SK-N-SH (cell line): Measurements from ENCODE around the gene CD72. TPM values are rescaled to one million over a fixed set of nuclear protein-coding genes. Genes with fewer than 3 reads are reported as not detected.
"Not testable (repeated sequence)": the region's sequence is repeated elsewhere in the genome, so short reads cannot be mapped to it uniquely, and the experiment has no call there.

Experiments used
- CTCF ChIA-PET: fragments of 300-600, 350-600 bp; formaldehyde crosslinking; extraction: SDS; loops from one replicate; lab custom pipeline; 2021; lab: Yijun Ruan, JAX
- POLR2A ChIA-PET: fragments of 350-600 bp; sonication (Branson Sonifier 250); formaldehyde crosslinking; extraction: SDS; loops from one replicate; lab custom pipeline; 2020; ENCODE audit warnings: antibody characterized with exemption, inconsistent platforms; lab: Yijun Ruan, JAX
- DNase-seq: peaks from one replicate; pipeline ENCODE4 v3.0.0; 2012
- H2AFZ ChIP-seq: fragments of 200-600 bp; sonication (generic); 2 replicates; pipeline ENCODE4 v1.8.1; 2016; ENCODE audit warnings: antibody characterized with exemption, mild to moderate bottlenecking, low read depth
- H3F3A ChIP-seq: fragments of 200-600 bp; sonication (generic); replicated peaks from 2 replicates; pipeline ENCODE3; 2016; ENCODE audit warnings: antibody characterized with exemption, mild to moderate bottlenecking; ENCODE audit not compliant: insufficient read depth
- H3K27ac ChIP-seq, 2 experiments: fragments of 200-500 bp in 1 of 2; fragments of 200-600 bp in 1 of 2; sonication (Bioruptor generic) in 1 of 2; sonication (generic), shearing (Covaris generic) in 1 of 2; 2 replicates each; pipeline versions ENCODE4 v1.5.1 to v1.6.1; 2014 to 2016; ENCODE audit warnings: low read depth in 2 of 2, inconsistent platforms in 1 of 2, low read length in 1 of 2, mild to moderate bottlenecking in 1 of 2, mixed read lengths in 1 of 2
- H3K27me3 ChIP-seq: fragments of 200-600 bp; sonication (generic), shearing (Covaris generic); 2 replicates; pipeline ENCODE4 v1.6.1; 2016; ENCODE audit warnings: mixed run types; ENCODE audit not compliant: insufficient read depth
- H3K36me3 ChIP-seq, 2 experiments: fragments of 200-500 bp in 1 of 2; fragments of 200-600 bp in 1 of 2; sonication (Bioruptor generic) in 1 of 2; sonication (generic) in 1 of 2; replicated peaks in 1 of 2; 2 replicates each; pipeline versions ENCODE3 to v1.5.1; 2014 to 2016; ENCODE audit warnings: low read length in 1 of 2, mild to moderate bottlenecking in 1 of 2; ENCODE audit not compliant: insufficient read depth in 2 of 2, control insufficient read depth in 1 of 2
- H3K4me1 ChIP-seq, 2 experiments: fragments of 200-500 bp in 1 of 2; fragments of 200-600 bp in 1 of 2; sonication (Bioruptor generic) in 1 of 2; sonication (generic), shearing (Covaris generic) in 1 of 2; 2 replicates each; pipeline versions ENCODE4 v1.5.1 to v1.6.1; 2014 to 2016; ENCODE audit warnings: low read depth in 1 of 2, low read length in 1 of 2, mixed run types in 1 of 2; ENCODE audit not compliant: insufficient read depth in 2 of 2, control insufficient read depth in 1 of 2
- H3K4me2 ChIP-seq: fragments of 200-600 bp; sonication (generic), shearing (Covaris generic); 2 replicates; pipeline ENCODE4 v1.6.1; 2017; ENCODE audit warnings: mixed run types
- H3K4me3 ChIP-seq, 2 experiments: fragments of 200-500 bp in 1 of 2; fragments of 200-600 bp in 1 of 2; sonication (Bioruptor generic) in 1 of 2; sonication (generic), shearing (Covaris generic) in 1 of 2; 2 replicates each; pipeline versions ENCODE4 v1.5.1 to v1.8.1; 2014 to 2016; ENCODE audit warnings: low read depth in 2 of 2, inconsistent platforms in 1 of 2, low read length in 1 of 2, mild to moderate bottlenecking in 1 of 2, mixed read lengths in 1 of 2, moderate library complexity in 1 of 2
- H3K79me2 ChIP-seq: fragments of 200-600 bp; sonication (generic); 2 replicates; pipeline ENCODE4 v1.8.1; 2017; ENCODE audit warnings: mild to moderate bottlenecking; ENCODE audit not compliant: insufficient read depth
- H3K9ac ChIP-seq: fragments of 200-600 bp; sonication (generic); 2 replicates; pipeline ENCODE4 v1.6.1; 2017; ENCODE audit warnings: mixed run types
- H3K9me2 ChIP-seq: fragments of 200-600 bp; sonication (generic); 2 replicates; pipeline ENCODE4 v1.6.1; 2017; ENCODE audit warnings: mixed run types
- H3K9me3 ChIP-seq: fragments of 200-600 bp; sonication (generic); 2 replicates; pipeline ENCODE4 v1.6.1; 2017; ENCODE audit warnings: mixed run types, mild to moderate bottlenecking, moderate library complexity
- H4K20me1 ChIP-seq: fragments of 200-600 bp; sonication (generic); 2 replicates; pipeline ENCODE4 v1.6.1; 2017; ENCODE audit warnings: mild to moderate bottlenecking, mixed run types; ENCODE audit not compliant: insufficient read depth
- CHD2 ChIP-seq: fragments of 150-350 bp; IDR thresholded peaks from 2 replicates; pipeline ENCODE4 v1.6.1; 2018; ENCODE audit warnings: low read length; ENCODE audit not compliant: partially characterized antibody
- EP300 ChIP-seq, 2 experiments: IDR thresholded peaks; 2 replicates each; pipeline versions ENCODE4 v1.4.0 to v1.6.1; 2012; ENCODE audit warnings: borderline replicate concordance in 1 of 2, low read depth in 1 of 2, low read length in 1 of 2
- EZH2phosphoT487 ChIP-seq: fragments of 200-600 bp; sonication (generic); IDR thresholded peaks from 2 replicates; pipeline ENCODE4 v1.6.1; 2017; ENCODE audit warnings: low read depth, mixed run types, mild to moderate bottlenecking, antibody characterized with exemption, moderate library complexity, borderline replicate concordance
- GATA2 ChIP-seq: sonication (generic); formaldehyde crosslinking; IDR thresholded peaks from 2 replicates; pipeline ENCODE4 v1.5.0; 2020; ENCODE audit warnings: mild to moderate bottlenecking, missing genetic modification reagents
- MEF2A ChIP-seq: IDR thresholded peaks from 2 replicates; pipeline ENCODE4 v1.4.0; 2012; ENCODE audit warnings: low read depth, borderline replicate concordance
- NFIC ChIP-seq: IDR thresholded peaks from 2 replicates; pipeline ENCODE4 v1.4.0; 2012; ENCODE audit warnings: borderline replicate concordance
- POLR2AphosphoS5 ChIP-seq: IDR thresholded peaks from 2 replicates; pipeline ENCODE4 v1.6.1; 2012; ENCODE audit warnings: low read depth, low read length
- RAD21 ChIP-seq: IDR thresholded peaks from 2 replicates; pipeline ENCODE4 v1.6.1; 2012; ENCODE audit warnings: mild to moderate bottlenecking, low read length
- SIN3A ChIP-seq: IDR thresholded peaks from 2 replicates; pipeline ENCODE4 v1.6.1; 2012; ENCODE audit warnings: low read depth, mild to moderate bottlenecking, low read length, moderate library complexity, borderline replicate concordance
- SMC3 ChIP-seq: IDR thresholded peaks from 2 replicates; pipeline ENCODE4 v1.6.1; 2012; ENCODE audit warnings: low read depth, low read length, improper control_type of control experiment
- TAF1 ChIP-seq: IDR thresholded peaks from 2 replicates; pipeline ENCODE4 v1.6.1; 2012; ENCODE audit warnings: low read depth, mild to moderate bottlenecking, low read length, moderate library complexity, borderline replicate concordance
- TCF12 ChIP-seq: IDR thresholded peaks from 2 replicates; pipeline ENCODE4 v1.4.0; 2012
- TEAD4 ChIP-seq: IDR thresholded peaks from 2 replicates; pipeline ENCODE4 v1.4.0; 2012; ENCODE audit warnings: mild to moderate bottlenecking, borderline replicate concordance; ENCODE audit not compliant: insufficient read depth
- YY1 ChIP-seq: IDR thresholded peaks from 2 replicates; pipeline ENCODE4 v1.4.0; 2012; ENCODE audit warnings: low read depth, mild to moderate bottlenecking
- WGBS: methylation state at CpG from one replicate; pipeline ENCODE4 v1.1.6; 2017; ENCODE audit warnings: low lambda C conversion rate; 5-methylcytosine and 5-hydroxymethylcytosine counted together
- polyA plus RNA-seq, 3 experiments: library from polyadenylated mRNA; depleted of rRNA; stranded (reverse); fragments of >200 nt; gene quantifications; 2 replicates each; pipeline ENCODE4 v1.2.3, GENCODE V29; 2012
- TF ChIP-seq, protein P1 (sequence below): fragments of 150-350 bp; IDR thresholded peaks from 2 replicates; pipeline ENCODE4 v1.6.1; 2016; ENCODE audit warnings: mild to moderate bottlenecking, low read depth, low read length
- TF ChIP-seq, protein P2 (sequence below): IDR thresholded peaks from 2 replicates; pipeline ENCODE4 v1.4.0; 2012; ENCODE audit warnings: low read depth
- TF ChIP-seq, protein P3 (sequence below): IDR thresholded peaks from 2 replicates; pipeline ENCODE4 v1.6.1; 2012; ENCODE audit warnings: mild to moderate bottlenecking, low read depth, low read length, moderate library complexity

Gene CD72
- polyA plus RNA-seq, 1 of the 3 experiments (the other 2 are of a cell fraction), result 2.7 TPM

DNA sequence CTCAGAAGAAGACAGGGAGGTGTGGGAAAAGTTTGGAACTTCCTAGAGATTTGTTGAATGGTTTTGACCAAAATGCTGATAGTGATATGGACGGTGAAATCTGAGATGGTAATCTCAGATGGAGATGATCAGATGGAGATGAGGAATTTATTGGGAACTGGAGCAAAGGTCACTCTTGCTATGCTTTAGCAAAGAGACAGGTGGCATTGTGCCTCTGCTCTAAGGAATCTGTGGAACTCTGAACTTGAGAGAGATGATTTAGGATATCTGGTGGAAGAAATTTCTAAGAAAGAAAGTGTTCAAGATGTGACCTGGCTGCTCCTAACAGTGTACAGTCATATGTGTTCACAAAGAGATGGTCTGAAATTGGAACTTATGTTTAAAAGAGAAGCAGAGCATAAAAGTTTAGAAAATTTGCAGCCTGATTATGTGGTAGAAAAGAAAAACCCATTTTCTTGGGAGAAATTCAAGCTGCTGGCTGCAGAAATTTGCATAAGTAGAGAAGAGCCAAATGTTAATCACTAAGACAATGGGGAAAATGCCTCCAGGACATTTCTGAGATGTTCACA is 38.5 kb downstream of the CD72 start:
- CTCF ChIA-PET, result not testable (repeated sequence)

DNA sequence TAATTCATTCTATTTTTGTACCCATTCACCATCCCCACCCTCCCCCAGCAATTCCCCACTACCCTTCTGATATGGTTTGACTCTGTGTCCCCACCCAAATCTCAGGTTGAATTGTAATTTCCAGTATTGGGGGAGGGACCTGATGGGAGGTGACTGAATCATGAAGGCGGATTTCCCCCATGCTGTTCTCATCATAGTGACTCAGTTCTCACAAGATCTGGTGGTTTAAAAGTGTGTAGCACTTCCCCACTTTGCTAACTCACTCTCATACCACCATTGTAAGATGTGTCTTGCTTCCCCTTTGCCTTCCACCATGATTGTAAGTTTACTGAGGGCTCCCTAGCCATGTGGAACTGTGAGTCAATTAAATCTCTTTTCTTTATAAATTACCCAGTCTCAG is 39.1 kb downstream of the CD72 start:
- Histone ChIP-seq H3K27me3 (no peaks in the 10 kb centered on the region), H3K9ac (no peak overlapping the region), H3K27ac (no peak overlapping the region), H3K4me3 (no peak overlapping the region), H2AFZ (no peak overlapping the region), H3K4me2 (no peak overlapping the region), H3K4me1 (no peaks in the 10 kb centered on the region), H3K79me2 (no peaks in the 10 kb centered on the region), H3K9me3 (no peaks in the 10 kb centered on the region), H3K9me2 (no peaks in the 10 kb centered on the region), H4K20me1 (no peaks in the 10 kb centered on the region), H3K36me3 (no peaks in the 10 kb centered on the region), H3F3A (no peaks in the 10 kb centered on the region)
- WGBS, result 60% methylated on average over 1 of the region's 1 CpG
- CTCF ChIA-PET, result no interaction called here
- no peak for DNase-seq
- no peak for TF ChIP-seq SMC3
- no peak for TF ChIP-seq CHD2
- no peak for TF ChIP-seq YY1
- TF ChIP-seq EP300 (IDR thresholded peaks at IDR 0.05; ENCODE audit: borderline replicate concordance in 1 of 2, low read depth in 1 of 2, low read length in 1 of 2), result no peak
- TF ChIP-seq NFIC, result no peak
- TF ChIP-seq, protein P1, sequence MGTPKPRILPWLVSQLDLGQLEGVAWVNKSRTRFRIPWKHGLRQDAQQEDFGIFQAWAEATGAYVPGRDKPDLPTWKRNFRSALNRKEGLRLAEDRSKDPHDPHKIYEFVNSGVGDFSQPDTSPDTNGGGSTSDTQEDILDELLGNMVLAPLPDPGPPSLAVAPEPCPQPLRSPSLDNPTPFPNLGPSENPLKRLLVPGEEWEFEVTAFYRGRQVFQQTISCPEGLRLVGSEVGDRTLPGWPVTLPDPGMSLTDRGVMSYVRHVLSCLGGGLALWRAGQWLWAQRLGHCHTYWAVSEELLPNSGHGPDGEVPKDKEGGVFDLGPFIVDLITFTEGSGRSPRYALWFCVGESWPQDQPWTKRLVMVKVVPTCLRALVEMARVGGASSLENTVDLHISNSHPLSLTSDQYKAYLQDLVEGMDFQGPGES, result no peak
- no peak for TF ChIP-seq TAF1
- TF ChIP-seq, protein P2, sequence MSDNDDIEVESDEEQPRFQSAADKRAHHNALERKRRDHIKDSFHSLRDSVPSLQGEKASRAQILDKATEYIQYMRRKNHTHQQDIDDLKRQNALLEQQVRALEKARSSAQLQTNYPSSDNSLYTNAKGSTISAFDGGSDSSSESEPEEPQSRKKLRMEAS, result no peak
- POLR2A ChIA-PET, result no interaction called here

More for the DNA sequence above, 38.5 kb downstream of the CD72 start:
- H3K9me2 ChIP-seq, H3K79me2 ChIP-seq, H3K4me1 ChIP-seq, H3F3A ChIP-seq, H3K4me2 ChIP-seq, H3K36me3 ChIP-seq, H3K4me3 ChIP-seq, H4K20me1 ChIP-seq, H2AFZ ChIP-seq, H3K9ac ChIP-seq, H3K9me3 ChIP-seq, H3K27ac ChIP-seq, POLR2A ChIA-PET, DNase-seq, H3K27me3 ChIP-seq: not testable (repeated sequence)
- WGBS, result 71% methylated on average over 1 of the region's 1 CpG

DNA sequence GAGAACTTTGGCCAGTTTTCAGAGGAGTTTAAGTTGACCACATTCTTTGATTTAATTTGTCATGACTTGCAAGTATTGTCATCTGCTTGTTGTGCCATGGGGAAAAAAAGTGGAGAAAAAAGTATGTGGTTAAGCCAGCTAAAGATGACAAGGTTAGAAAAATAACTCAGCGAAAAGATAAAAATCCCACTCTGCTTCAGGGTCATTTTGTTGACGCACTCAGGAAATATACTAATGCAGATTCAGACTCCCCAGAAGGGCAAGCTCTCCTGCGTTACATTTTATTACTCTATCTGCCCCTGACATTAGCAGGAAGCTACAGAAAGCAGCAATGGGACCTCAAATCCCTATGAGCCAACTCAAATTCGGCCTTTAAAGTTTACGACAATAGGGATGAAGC is 40.7 kb downstream of the CD72 start:
- CTCF ChIA-PET, result interaction anchor here (1.2 kb wide), 1 partner anchor 25 kb away, joined by 3 read pairs; no protein-coding TSS in a partner anchor
- no peak overlapping the region for H3K4me2 ChIP-seq
- TF ChIP-seq, protein P3, sequence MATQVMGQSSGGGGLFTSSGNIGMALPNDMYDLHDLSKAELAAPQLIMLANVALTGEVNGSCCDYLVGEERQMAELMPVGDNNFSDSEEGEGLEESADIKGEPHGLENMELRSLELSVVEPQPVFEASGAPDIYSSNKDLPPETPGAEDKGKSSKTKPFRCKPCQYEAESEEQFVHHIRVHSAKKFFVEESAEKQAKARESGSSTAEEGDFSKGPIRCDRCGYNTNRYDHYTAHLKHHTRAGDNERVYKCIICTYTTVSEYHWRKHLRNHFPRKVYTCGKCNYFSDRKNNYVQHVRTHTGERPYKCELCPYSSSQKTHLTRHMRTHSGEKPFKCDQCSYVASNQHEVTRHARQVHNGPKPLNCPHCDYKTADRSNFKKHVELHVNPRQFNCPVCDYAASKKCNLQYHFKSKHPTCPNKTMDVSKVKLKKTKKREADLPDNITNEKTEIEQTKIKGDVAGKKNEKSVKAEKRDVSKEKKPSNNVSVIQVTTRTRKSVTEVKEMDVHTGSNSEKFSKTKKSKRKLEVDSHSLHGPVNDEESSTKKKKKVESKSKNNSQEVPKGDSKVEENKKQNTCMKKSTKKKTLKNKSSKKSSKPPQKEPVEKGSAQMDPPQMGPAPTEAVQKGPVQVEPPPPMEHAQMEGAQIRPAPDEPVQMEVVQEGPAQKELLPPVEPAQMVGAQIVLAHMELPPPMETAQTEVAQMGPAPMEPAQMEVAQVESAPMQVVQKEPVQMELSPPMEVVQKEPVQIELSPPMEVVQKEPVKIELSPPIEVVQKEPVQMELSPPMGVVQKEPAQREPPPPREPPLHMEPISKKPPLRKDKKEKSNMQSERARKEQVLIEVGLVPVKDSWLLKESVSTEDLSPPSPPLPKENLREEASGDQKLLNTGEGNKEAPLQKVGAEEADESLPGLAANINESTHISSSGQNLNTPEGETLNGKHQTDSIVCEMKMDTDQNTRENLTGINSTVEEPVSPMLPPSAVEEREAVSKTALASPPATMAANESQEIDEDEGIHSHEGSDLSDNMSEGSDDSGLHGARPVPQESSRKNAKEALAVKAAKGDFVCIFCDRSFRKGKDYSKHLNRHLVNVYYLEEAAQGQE, result no peak
- TF ChIP-seq TEAD4, result no peak
- no peak for TF ChIP-seq POLR2AphosphoS5
- no peak for TF ChIP-seq EZH2phosphoT487
- no peak for TF ChIP-seq SIN3A
- no peak for TF ChIP-seq GATA2 (CRISPR knock-in tag)
- TF ChIP-seq MEF2A, result no peak
- no peak for TF ChIP-seq RAD21
- TF ChIP-seq, protein P1, result no peak
- no peak for TF ChIP-seq TCF12

More for the DNA sequence above, 40.7 kb downstream of the CD72 start:
- no peak overlapping the region for H3K27ac ChIP-seq
- H3K79me2 ChIP-seq, result no peaks in the 10 kb centered on the region
- H3F3A ChIP-seq, result no peaks in the 10 kb centered on the region
- no peaks in the 10 kb centered on the region for H3K27me3 ChIP-seq
- no peak overlapping the region for H3K9ac ChIP-seq
- WGBS, result 68% methylated on average over 5 of the region's 5 CpGs
- H3K9me3 ChIP-seq, result no peaks in the 10 kb centered on the region
- H3K9me2 ChIP-seq, result no peaks in the 10 kb centered on the region
- H3K4me3 ChIP-seq, result no peak overlapping the region
- no peaks in the 10 kb centered on the region for H3K4me1 ChIP-seq
- no peaks in the 10 kb centered on the region for H3K36me3 ChIP-seq
- H4K20me1 ChIP-seq, result no peaks in the 10 kb centered on the region
- no peak for DNase-seq
- no peak overlapping the region for H2AFZ ChIP-seq
- POLR2A ChIA-PET, result no interaction called here
